ENCODE measurements around the gene MCC.

The MCC gene

GRCh38 chr5:113230711-113231652 is 257.3 kb downstream of the MCC start:
- H3K27me3 ChIP-seq (ENCODE audit: low read depth, low read length): no peaks in the 10 kb centered on the region
- no peak overlapping the region for H3K4me3 ChIP-seq (ENCODE audit: low read depth in 1 of 2, low read length in 2 of 2)
- peaks cover 0 to 8% of the 10 kb centered on the region in 2 donors for H3K4me1 ChIP-seq (ENCODE audit: control insufficient read depth in 1 of 2, insufficient read depth in 2 of 2, low read length in 2 of 2)
- no peak overlapping the region for H3K27ac ChIP-seq (ENCODE audit: low read length)
- H3K36me3 ChIP-seq (ENCODE audit: control insufficient read depth in 1 of 2, insufficient read depth in 2 of 2, low read length in 2 of 2): no peaks in the 10 kb centered on the region
- no peaks in the 10 kb centered on the region for H3K9me3 ChIP-seq (ENCODE audit: control insufficient read depth in 1 of 2, low read length in 2 of 2)

GRCh38 chr5:113227798-113228197 is 260.5 kb downstream of the MCC start:
- H3K27ac ChIP-seq (ENCODE audit: low read length): no peak overlapping the region
- no peak overlapping the region for H3K4me3 ChIP-seq (ENCODE audit: low read depth in 1 of 2, low read length in 2 of 2)
- H3K36me3 ChIP-seq (ENCODE audit: control insufficient read depth in 1 of 2, insufficient read depth in 2 of 2, low read length in 2 of 2): no peaks in the 10 kb centered on the region
- no peaks in the 10 kb centered on the region for H3K9me3 ChIP-seq (ENCODE audit: control insufficient read depth in 1 of 2, low read length in 2 of 2)
- peaks cover 0 to 6% of the 10 kb centered on the region in 2 donors for H3K4me1 ChIP-seq (ENCODE audit: control insufficient read depth in 1 of 2, insufficient read depth in 2 of 2, low read length in 2 of 2)
- H3K27me3 ChIP-seq (ENCODE audit: low read depth, low read length): no peaks in the 10 kb centered on the region

GRCh38 chr5:113226116-113226736 is 262.0 kb downstream of the MCC start:
- Histone ChIP-seq H3K4me1 (ENCODE audit: control insufficient read depth in 1 of 2, insufficient read depth in 2 of 2, low read length in 2 of 2) (no peaks in the 10 kb centered on the region), H3K27ac (ENCODE audit: low read length) (no peak overlapping the region), H3K4me3 (ENCODE audit: low read depth in 1 of 2, low read length in 2 of 2) (no peak overlapping the region), H3K36me3 (ENCODE audit: control insufficient read depth in 1 of 2, insufficient read depth in 2 of 2, low read length in 2 of 2) (no peaks in the 10 kb centered on the region), H3K27me3 (ENCODE audit: low read depth, low read length) (no peaks in the 10 kb centered on the region), H3K9me3 (ENCODE audit: control insufficient read depth in 1 of 2, low read length in 2 of 2) (no peaks in the 10 kb centered on the region)

- H3K4me3 ChIP-seq (ENCODE audit: low read depth in 1 of 2, low read length in 2 of 2): no peak overlapping the region
- H3K27ac ChIP-seq (ENCODE audit: low read length): no peak overlapping the region
Observed at GRCh38 chr5:113225259-113225658, 263.0 kb downstream of the MCC start.

GRCh38 chr5:113224605-113225065 is 263.6 kb downstream of the MCC start:
- Histone ChIP-seq H3K27ac (ENCODE audit: low read length) (no peak overlapping the region), H3K36me3 (ENCODE audit: control insufficient read depth in 1 of 2, insufficient read depth in 2 of 2, low read length in 2 of 2) (no peaks in the 10 kb centered on the region), H3K4me1 (ENCODE audit: control insufficient read depth in 1 of 2, insufficient read depth in 2 of 2, low read length in 2 of 2) (no peaks in the 10 kb centered on the region), H3K9me3 (ENCODE audit: control insufficient read depth in 1 of 2, low read length in 2 of 2) (no peaks in the 10 kb centered on the region), H3K4me3 (ENCODE audit: low read depth in 1 of 2, low read length in 2 of 2) (no peak overlapping the region), H3K27me3 (ENCODE audit: low read depth, low read length) (no peaks in the 10 kb centered on the region)

More at GRCh38 chr5:113225259-113225658, 263.0 kb downstream of the MCC start:
- Histone ChIP-seq H3K27me3 (ENCODE audit: low read depth, low read length) (no peaks in the 10 kb centered on the region), H3K9me3 (ENCODE audit: control insufficient read depth in 1 of 2, low read length in 2 of 2) (no peaks in the 10 kb centered on the region), H3K4me1 (ENCODE audit: control insufficient read depth in 1 of 2, insufficient read depth in 2 of 2, low read length in 2 of 2) (no peaks in the 10 kb centered on the region), H3K36me3 (ENCODE audit: control insufficient read depth in 1 of 2, insufficient read depth in 2 of 2, low read length in 2 of 2) (no peaks in the 10 kb centered on the region)

- Histone ChIP-seq H3K36me3 (ENCODE audit: control insufficient read depth in 1 of 2, insufficient read depth in 2 of 2, low read length in 2 of 2) (no peaks in the 10 kb centered on the region), H3K4me3 (ENCODE audit: low read depth in 1 of 2, low read length in 2 of 2) (no peak overlapping the region), H3K27me3 (ENCODE audit: low read depth, low read length) (no peaks in the 10 kb centered on the region), H3K4me1 (ENCODE audit: control insufficient read depth in 1 of 2, insufficient read depth in 2 of 2, low read length in 2 of 2) (no peaks in the 10 kb centered on the region), H3K9me3 (ENCODE audit: control insufficient read depth in 1 of 2, low read length in 2 of 2) (no peaks in the 10 kb centered on the region), H3K27ac (ENCODE audit: low read length) (no peak overlapping the region)
Observed at GRCh38 chr5:113223831-113224604, 264.2 kb downstream of the MCC start.

GRCh38 chr5:113223315-113223714 is 264.9 kb downstream of the MCC start:
- H3K4me3 ChIP-seq (ENCODE audit: low read depth in 1 of 2, low read length in 2 of 2): no peak overlapping the region
- H3K4me1 ChIP-seq (ENCODE audit: control insufficient read depth in 1 of 2, insufficient read depth in 2 of 2, low read length in 2 of 2): no peaks in the 10 kb centered on the region
- no peaks in the 10 kb centered on the region for H3K27me3 ChIP-seq (ENCODE audit: low read depth, low read length)
- no peaks in the 10 kb centered on the region for H3K9me3 ChIP-seq (ENCODE audit: control insufficient read depth in 1 of 2, low read length in 2 of 2)
- H3K27ac ChIP-seq (ENCODE audit: low read length): no peak overlapping the region
- no peaks in the 10 kb centered on the region for H3K36me3 ChIP-seq (ENCODE audit: control insufficient read depth in 1 of 2, insufficient read depth in 2 of 2, low read length in 2 of 2)

- Histone ChIP-seq H3K27me3 (ENCODE audit: low read depth, low read length) (no peaks in the 10 kb centered on the region), H3K4me1 (ENCODE audit: control insufficient read depth in 1 of 2, insufficient read depth in 2 of 2, low read length in 2 of 2) (no peaks in the 10 kb centered on the region), H3K9me3 (ENCODE audit: control insufficient read depth in 1 of 2, low read length in 2 of 2) (no peaks in the 10 kb centered on the region), H3K4me3 (ENCODE audit: low read depth in 1 of 2, low read length in 2 of 2) (no peak overlapping the region), H3K36me3 (ENCODE audit: control insufficient read depth in 1 of 2, insufficient read depth in 2 of 2, low read length in 2 of 2) (no peaks in the 10 kb centered on the region), H3K27ac (ENCODE audit: low read length) (no peak overlapping the region)
Observed at GRCh38 chr5:113221294-113222176, 266.7 kb downstream of the MCC start.

GRCh38 chr5:113219695-113220094 is 268.6 kb downstream of the MCC start:
- Histone ChIP-seq H3K9me3 (ENCODE audit: control insufficient read depth in 1 of 2, low read length in 2 of 2) (no peaks in the 10 kb centered on the region), H3K4me1 (ENCODE audit: control insufficient read depth in 1 of 2, insufficient read depth in 2 of 2, low read length in 2 of 2) (no peaks in the 10 kb centered on the region), H3K36me3 (ENCODE audit: control insufficient read depth in 1 of 2, insufficient read depth in 2 of 2, low read length in 2 of 2) (no peaks in the 10 kb centered on the region), H3K27me3 (ENCODE audit: low read depth, low read length) (no peaks in the 10 kb centered on the region), H3K4me3 (ENCODE audit: low read depth in 1 of 2, low read length in 2 of 2) (no peak overlapping the region), H3K27ac (ENCODE audit: low read length) (no peak overlapping the region)

- Histone ChIP-seq H3K4me1 (ENCODE audit: control insufficient read depth in 1 of 2, insufficient read depth in 2 of 2, low read length in 2 of 2) (no peaks in the 10 kb centered on the region), H3K4me3 (ENCODE audit: low read depth in 1 of 2, low read length in 2 of 2) (no peak overlapping the region), H3K27ac (ENCODE audit: low read length) (no peak overlapping the region), H3K36me3 (ENCODE audit: control insufficient read depth in 1 of 2, insufficient read depth in 2 of 2, low read length in 2 of 2) (no peaks in the 10 kb centered on the region), H3K27me3 (ENCODE audit: low read depth, low read length) (no peaks in the 10 kb centered on the region), H3K9me3 (ENCODE audit: control insufficient read depth in 1 of 2, low read length in 2 of 2) (no peaks in the 10 kb centered on the region)
Observed at GRCh38 chr5:113218906-113219517, 269.2 kb downstream of the MCC start.
